GM12891 (cell line): Measurements from ENCODE around the gene CACNA1A.

Experiments used
- PAX5 ChIP-seq: IDR thresholded peaks from 2 replicates; pipeline ENCODE4 v1.6.1; 2011; ENCODE audit warnings: low read length, moderate library complexity, mild to moderate bottlenecking; ENCODE audit not compliant: insufficient read depth, severe bottlenecking
- POLR2A ChIP-seq: IDR thresholded peaks from 2 replicates; pipeline ENCODE4 v1.6.1; 2011; ENCODE audit warnings: low read depth, low read length, control low read depth
- POLR2AphosphoS5 ChIP-seq: IDR thresholded peaks from 2 replicates; pipeline ENCODE4 v1.6.1; 2011; ENCODE audit warnings: low read depth, low read length, control low read depth
- TAF1 ChIP-seq: IDR thresholded peaks from 2 replicates; pipeline ENCODE4 v1.6.1; 2011; ENCODE audit warnings: low read depth, low read length, control low read depth

GRCh38 chr19:13539332-13539731 is 33.1 kb upstream of the CACNA1A start:
- no peak for TF ChIP-seq PAX5
- TF ChIP-seq POLR2AphosphoS5 = no peak
- TF ChIP-seq POLR2A = no peak
- TF ChIP-seq TAF1 = no peak
